IPS-20b (cell line): ENCODE data around the gene TMEM143.
A peak's percentile ranks its signal among the peaks of the same experiment; 100 is the strongest.
"Not testable (repeated sequence)": the region's sequence is repeated elsewhere in the genome, so short reads cannot be mapped to it uniquely, and the experiment has no call there.

Source experiments
- H3K27ac ChIP-seq: one replicate; pipeline ENCODE4 v1.5.1; 2013; ENCODE audit warnings: low read length
- H3K27me3 ChIP-seq: 2 replicates; pipeline ENCODE4 v1.6.1; 2013; ENCODE audit warnings: mild to moderate bottlenecking, low read length, inconsistent platforms; ENCODE audit not compliant: insufficient read depth
- H3K36me3 ChIP-seq: 2 replicates; pipeline ENCODE4 v1.6.1; 2013; ENCODE audit warnings: low read depth, mild to moderate bottlenecking, inconsistent platforms, low read length, moderate library complexity; ENCODE audit not compliant: insufficient read depth
- H3K4me1 ChIP-seq: 2 replicates; pipeline ENCODE4 v1.6.1; 2013; ENCODE audit warnings: mild to moderate bottlenecking, control low read depth, inconsistent platforms, low read length, moderate library complexity; ENCODE audit not compliant: insufficient read depth
- H3K4me3 ChIP-seq: 2 replicates; pipeline ENCODE4 v1.5.1; 2013; ENCODE audit warnings: mild to moderate bottlenecking, low read length, inconsistent platforms
- H3K9ac ChIP-seq: 2 replicates; pipeline ENCODE4 v1.6.1; 2013; ENCODE audit warnings: low read depth, mild to moderate bottlenecking, inconsistent platforms, low read length, moderate library complexity
- H3K9me3 ChIP-seq: 2 replicates; pipeline ENCODE4 v1.6.1; 2013; ENCODE audit warnings: mild to moderate bottlenecking, low read depth, low read length, inconsistent platforms; ENCODE audit not compliant: insufficient read depth

TMEM143 gene

GRCh38 chr19:48297975-48298374 is 65.8 kb downstream of the TMEM143 start:
- Histone ChIP-seq H3K4me1 (peaks cover 2% of the 10 kb centered on the region; the same call in 1 of the 2 replicates), H3K36me3 (no peaks in the 10 kb centered on the region), H3K27me3 (no peaks in the 10 kb centered on the region), H3K9ac (no peak overlapping the region), H3K27ac (no peak overlapping the region), H3K9me3 (no peaks in the 10 kb centered on the region), H3K4me3 (no peak overlapping the region)

- H3K27ac ChIP-seq: no peak overlapping the region
Measured at GRCh38 chr19:48296963-48297734, 66.6 kb downstream of the TMEM143 start.

GRCh38 chr19:48295458-48295857 is 68.3 kb downstream of the TMEM143 start:
- H3K4me1 ChIP-seq: peaks cover 2% of the 10 kb centered on the region
- H3K27ac ChIP-seq: no peak overlapping the region
- no peak overlapping the region for H3K4me3 ChIP-seq
- H3K9me3 ChIP-seq: no peaks in the 10 kb centered on the region
- no peaks in the 10 kb centered on the region for H3K27me3 ChIP-seq
- no peaks in the 10 kb centered on the region for H3K36me3 ChIP-seq
- no peak overlapping the region for H3K9ac ChIP-seq

More at GRCh38 chr19:48296963-48297734, 66.6 kb downstream of the TMEM143 start:
- peaks cover 2% of the 10 kb centered on the region; the same call in 1 of the 2 replicates for H3K4me1 ChIP-seq
- no peak overlapping the region for H3K4me3 ChIP-seq
- H3K27me3 ChIP-seq: no peaks in the 10 kb centered on the region
- no peaks in the 10 kb centered on the region for H3K9me3 ChIP-seq
- H3K9ac ChIP-seq: no peak overlapping the region
- no peaks in the 10 kb centered on the region for H3K36me3 ChIP-seq

- H3K4me1 ChIP-seq: peaks cover 2% of the 10 kb centered on the region
- no peak overlapping the region for H3K4me3 ChIP-seq
- H3K27ac ChIP-seq: no peak overlapping the region
- H3K9ac ChIP-seq: no peak overlapping the region
- H3K27me3 ChIP-seq: no peaks in the 10 kb centered on the region
- no peaks in the 10 kb centered on the region for H3K9me3 ChIP-seq
- H3K36me3 ChIP-seq: peaks cover 4% of the 10 kb centered on the region; the same call in 1 of the 2 replicates
Measured at GRCh38 chr19:48292798-48293197, 70.9 kb downstream of the TMEM143 start.

GRCh38 chr19:48291489-48291815 is 72.3 kb downstream of the TMEM143 start:
- not testable (repeated sequence) for H3K27ac ChIP-seq, H3K27me3 ChIP-seq, H3K9ac ChIP-seq, H3K9me3 ChIP-seq, H3K4me3 ChIP-seq, H3K4me1 ChIP-seq
- peaks cover 15% of the 10 kb centered on the region for H3K36me3 ChIP-seq

GRCh38 chr19:48290771-48291488 is 72.8 kb downstream of the TMEM143 start:
- peaks cover 20% of the 10 kb centered on the region for H3K36me3 ChIP-seq
- peak overlapping the region; percentile 62 for H3K4me3 ChIP-seq
- H3K9me3 ChIP-seq: peaks cover 6% of the 10 kb centered on the region; the same call in 1 of the 2 replicates
- H3K4me1 ChIP-seq: no peaks in the 10 kb centered on the region; the same call in 1 of the 2 replicates
- H3K9ac ChIP-seq: peak overlapping the region; percentile 63; the same call in 1 of the 2 replicates
- H3K27ac ChIP-seq: no peak overlapping the region
- no peaks in the 10 kb centered on the region for H3K27me3 ChIP-seq

GRCh38 chr19:48290401-48290770 is 73.4 kb downstream of the TMEM143 start:
- peak overlapping the region; percentile 62 for H3K4me3 ChIP-seq
- peak overlapping the region; percentile 73; the same call in 1 of the 2 replicates for H3K9ac ChIP-seq
- H3K27ac ChIP-seq: peak overlapping the region; percentile 61
- H3K27me3 ChIP-seq: no peaks in the 10 kb centered on the region
- peaks cover 26% of the 10 kb centered on the region for H3K36me3 ChIP-seq
- no peaks in the 10 kb centered on the region; the same call in 1 of the 2 replicates for H3K4me1 ChIP-seq
- peaks cover 6% of the 10 kb centered on the region; the same call in 1 of the 2 replicates for H3K9me3 ChIP-seq

GRCh38 chr19:48287748-48288147 is 76.0 kb downstream of the TMEM143 start:
- H3K4me1 ChIP-seq: no peaks in the 10 kb centered on the region; the same call in 1 of the 2 replicates
- H3K9me3 ChIP-seq: peaks cover 12% of the 10 kb centered on the region; the same call in 1 of the 2 replicates
- H3K27ac ChIP-seq: no peak overlapping the region
- H3K4me3 ChIP-seq: no peak overlapping the region
- H3K27me3 ChIP-seq: no peaks in the 10 kb centered on the region
- no peak overlapping the region for H3K9ac ChIP-seq
- H3K36me3 ChIP-seq: peaks cover 52% of the 10 kb centered on the region

GRCh38 chr19:48284896-48285295 is 78.8 kb downstream of the TMEM143 start:
- H3K27ac ChIP-seq: no peak overlapping the region
- no peaks in the 10 kb centered on the region; the same call in 1 of the 2 replicates for H3K4me1 ChIP-seq
- H3K27me3 ChIP-seq: no peaks in the 10 kb centered on the region
- no peak overlapping the region for H3K4me3 ChIP-seq
- peaks cover 12% of the 10 kb centered on the region; the same call in 1 of the 2 replicates for H3K9me3 ChIP-seq
- peaks cover 67% of the 10 kb centered on the region for H3K36me3 ChIP-seq
- no peak overlapping the region for H3K9ac ChIP-seq

GRCh38 chr19:48283908-48284307 is 79.8 kb downstream of the TMEM143 start:
- Histone ChIP-seq H3K4me1 (no peaks in the 10 kb centered on the region), H3K9ac (no peak overlapping the region), H3K36me3 (peaks cover 71% of the 10 kb centered on the region), H3K27me3 (no peaks in the 10 kb centered on the region), H3K27ac (no peak overlapping the region), H3K4me3 (no peak overlapping the region), H3K9me3 (peaks cover 12% of the 10 kb centered on the region; the same call in 1 of the 2 replicates)
